NCI-H2227 (cell line): ENCODE measurements around the gene FGF9.

Experiments used
- DNase-seq: peaks from one replicate; lab custom pipeline; 2025; ENCODE audit not compliant: unreplicated experiment; lab: John Stamatoyannopoulos, UW

Gene FGF9

GRCh38 chr13:21670883-21671619, at the start of gene FGF9:
Gene FGF9 (plus strand): TSS chr13:21671073. CDS start chr13:21671913, 840 bp downstream.
- peak; percentile 77 for DNase-seq

GRCh38 chr13:21625366-21625765, 45.5 kb upstream of the FGF9 start:
- peak; percentile 3 for DNase-seq

GRCh38 chr13:21632196-21632595, 38.7 kb upstream of the FGF9 start:
- DNase-seq = no peak

- no peak for DNase-seq
Observed at GRCh38 chr13:21636656-21637055, 34.2 kb upstream of the FGF9 start.

GRCh38 chr13:21637296-21637695, 33.6 kb upstream of the FGF9 start:
- no peak for DNase-seq

- DNase-seq = peak; percentile 1
Observed at GRCh38 chr13:21638319-21639282, 32.3 kb upstream of the FGF9 start.

GRCh38 chr13:21639561-21639960, 31.3 kb upstream of the FGF9 start:
- no peak for DNase-seq

- no peak for DNase-seq
Observed at GRCh38 chr13:21641629-21642028, 29.2 kb upstream of the FGF9 start.

- no peak for DNase-seq
Observed at GRCh38 chr13:21657538-21657937, 13.3 kb upstream of the FGF9 start.

- no peak for DNase-seq
Observed at GRCh38 chr13:21659087-21659486, 11.8 kb upstream of the FGF9 start.

GRCh38 chr13:21661097-21661909, 9.6 kb upstream of the FGF9 start:
- no peak for DNase-seq

GRCh38 chr13:21663197-21663596, 7.7 kb upstream of the FGF9 start:
- DNase-seq = no peak

- no peak for DNase-seq
Observed at GRCh38 chr13:21668732-21669275, 2.1 kb upstream of the FGF9 start.

- no peak for DNase-seq
Observed at GRCh38 chr13:21670006-21670882, 629 bp upstream of the FGF9 start.

GRCh38 chr13:21671620-21672286, 880 bp downstream of the FGF9 start:
- DNase-seq = no peak

GRCh38 chr13:21672287-21672680, 1.4 kb downstream of the FGF9 start:
- no peak for DNase-seq

GRCh38 chr13:21672796-21673538, 2.1 kb downstream of the FGF9 start:
- DNase-seq = no peak

- no peak for DNase-seq
Observed at GRCh38 chr13:21673539-21673788, 2.6 kb downstream of the FGF9 start.
